Body of pancreas (tissue), 4 donors: ENCODE results near the gene OTOG.

Experiments
- POLR2A ChIP-seq, 3 donors: fragments of 450-650 bp; IDR thresholded peaks; one replicate each; pipeline ENCODE4 v1.6.1; 2016; ENCODE audit warnings: antibody characterized with exemption in 3 of 3, mild to moderate bottlenecking in 2 of 3
- TF ChIP-seq, protein P1 (sequence below), 7 experiments: fragments of 450-650 bp in 4 of 7; fragments of 200-600 bp in 3 of 7; sonication (generic) in 3 of 7; IDR thresholded peaks; one replicate each; pipeline ENCODE4 v1.5.1; 2016 to 2019; ENCODE audit warnings: antibody characterized with exemption in 7 of 7

GRCh38 chr11:17691976-17692375, 144.9 kb downstream of the OTOG start:
- TF ChIP-seq, protein P1, sequence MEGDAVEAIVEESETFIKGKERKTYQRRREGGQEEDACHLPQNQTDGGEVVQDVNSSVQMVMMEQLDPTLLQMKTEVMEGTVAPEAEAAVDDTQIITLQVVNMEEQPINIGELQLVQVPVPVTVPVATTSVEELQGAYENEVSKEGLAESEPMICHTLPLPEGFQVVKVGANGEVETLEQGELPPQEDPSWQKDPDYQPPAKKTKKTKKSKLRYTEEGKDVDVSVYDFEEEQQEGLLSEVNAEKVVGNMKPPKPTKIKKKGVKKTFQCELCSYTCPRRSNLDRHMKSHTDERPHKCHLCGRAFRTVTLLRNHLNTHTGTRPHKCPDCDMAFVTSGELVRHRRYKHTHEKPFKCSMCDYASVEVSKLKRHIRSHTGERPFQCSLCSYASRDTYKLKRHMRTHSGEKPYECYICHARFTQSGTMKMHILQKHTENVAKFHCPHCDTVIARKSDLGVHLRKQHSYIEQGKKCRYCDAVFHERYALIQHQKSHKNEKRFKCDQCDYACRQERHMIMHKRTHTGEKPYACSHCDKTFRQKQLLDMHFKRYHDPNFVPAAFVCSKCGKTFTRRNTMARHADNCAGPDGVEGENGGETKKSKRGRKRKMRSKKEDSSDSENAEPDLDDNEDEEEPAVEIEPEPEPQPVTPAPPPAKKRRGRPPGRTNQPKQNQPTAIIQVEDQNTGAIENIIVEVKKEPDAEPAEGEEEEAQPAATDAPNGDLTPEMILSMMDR (IDR thresholded peaks at IDR 0.05) = no peak
- no peak for TF ChIP-seq POLR2A (IDR thresholded peaks at IDR 0.05)
